RWPE1 (cell line): ENCODE results near the gene LMO2.
"Not testable (repeated sequence)": the region's sequence is repeated elsewhere in the genome, so short reads cannot be mapped to it uniquely, and the experiment has no call there.

Experiments used
- CTCF ChIA-PET: fragments of 350-600 bp; sonication (Branson Sonifier 250); formaldehyde crosslinking; extraction: SDS; loops from one replicate; lab custom pipeline; 2021; lab: Yijun Ruan, JAX
- POLR2A ChIA-PET: fragments of 400-600 bp; formaldehyde crosslinking; extraction: SDS; loops from one replicate; lab custom pipeline; 2020; ENCODE audit warnings: antibody characterized with exemption; ENCODE audit not compliant: low non-redundant PET; lab: Yijun Ruan, JAX
- DNase-seq: peaks from one replicate; pipeline ENCODE4 v3.0.0; 2012; ENCODE audit warnings: low spot score
- H3K27ac ChIP-seq: fragments of 450-650 bp; 2 replicates; pipeline ENCODE4 v1.5.1; 2017
- CTCF ChIP-seq: fragments of 450-650 bp; conservative IDR thresholded peaks from 2 replicates; pipeline ENCODE4 v1.5.1; 2017; ENCODE audit warnings: low read depth, mild to moderate bottlenecking

LMO2 gene

GRCh38 chr11:33825854-33826560 lies 65.9 kb downstream of the LMO2 start:
- no peak overlapping the region for H3K27ac ChIP-seq
- POLR2A ChIA-PET, result no interaction called here
- no peak for TF ChIP-seq CTCF

GRCh38 chr11:33822981-33823380 lies 68.9 kb downstream of the LMO2 start:
- POLR2A ChIA-PET, DNase-seq, H3K27ac ChIP-seq: not testable (repeated sequence)
- CTCF ChIA-PET, result interaction anchor here (1.0 kb wide), 1 partner anchor 12 kb away, joined by 3 read pairs; no protein-coding TSS in a partner anchor

More at GRCh38 chr11:33825854-33826560, 65.9 kb downstream of the LMO2 start:
- DNase-seq, result no peak
- CTCF ChIA-PET, result interaction anchor here (0.8 kb wide), 1 partner anchor 17 kb away, joined by 3 read pairs; no protein-coding TSS in a partner anchor

GRCh38 chr11:33819278-33820035 lies 72.4 kb downstream of the LMO2 start:
- ChIA-PET CTCF (interaction anchor here (0.7 to 1.8 kb wide), 2 partner anchors 10 to 42 kb away, joined by 6 read pairs; no protein-coding TSS in a partner anchor), POLR2A (no interaction called here)
- no peak for TF ChIP-seq CTCF
- H3K27ac ChIP-seq, result no peak overlapping the region
- no peak for DNase-seq
